Tibial nerve (tissue), 4 donors: ENCODE results near the gene OR12D2. TPM values are rescaled to one million over a fixed set of nuclear protein-coding genes. Genes with fewer than 3 reads are reported as not detected.
"Not testable (repeated sequence)": the region's sequence is repeated elsewhere in the genome, so short reads cannot be mapped to it uniquely, and the experiment has no call there.

ENCODE experiments used
- DNase-seq, 2 donors: peaks; one replicate each; pipeline ENCODE4 v3.0.0-alpha.2; 2019; ENCODE audit warnings: low spot score in 2 of 2
- H3K27ac ChIP-seq, 4 donors: fragments of 200-600 bp; sonication (generic) in 3 of 4; one replicate each; pipeline ENCODE4 v1.5.1; 2017 to 2019; ENCODE audit warnings: mild to moderate bottlenecking in 1 of 4
- H3K27me3 ChIP-seq, 2 donors: fragments of 200-600 bp; sonication (generic) in 1 of 2; one replicate each; pipeline versions ENCODE4 v1.5.1 to v1.6.0; 2017 to 2019
- H3K36me3 ChIP-seq, 3 donors: fragments of 200-600 bp; sonication (generic); one replicate each; pipeline ENCODE4 v1.5.1; 2018 to 2019
- H3K4me1 ChIP-seq, 4 donors: fragments of 200-600 bp; sonication (generic) in 3 of 4; one replicate each; pipeline ENCODE4 v1.5.1; 2017 to 2019
- H3K4me3 ChIP-seq, 4 donors: fragments of 200-600 bp; sonication (generic) in 3 of 4; one replicate each; pipeline ENCODE4 v1.5.1; 2017 to 2019; ENCODE audit warnings: mild to moderate bottlenecking in 1 of 4, moderate library complexity in 1 of 4
- H3K9me3 ChIP-seq, 4 donors: fragments of 200-600 bp; sonication (generic) in 3 of 4; one replicate each; pipeline ENCODE4 v1.5.1; 2017 to 2019
- EP300 ChIP-seq, 2 donors: sonication (generic); formaldehyde crosslinking; IDR thresholded peaks; one replicate each; pipeline ENCODE4 v1.6.1; 2017; ENCODE audit warnings: antibody characterized with exemption in 2 of 2, mild to moderate bottlenecking in 1 of 2
- POLR2A ChIP-seq, 2 donors: fragments of 450-650 bp; IDR thresholded peaks; one replicate each; pipeline ENCODE4 v1.6.1; 2017; ENCODE audit warnings: antibody characterized with exemption in 2 of 2, mild to moderate bottlenecking in 2 of 2, moderate library complexity in 2 of 2
- WGBS, 2 donors: methylation state at CpG; one replicate each; pipeline ENCODE4 v1.1.5; 2018; 5-methylcytosine and 5-hydroxymethylcytosine counted together
- total RNA-seq, 4 donors: library from RNA; depleted of rRNA; stranded (reverse); fragments of >200 nt; gene quantifications; one replicate each; pipeline ENCODE4 v1.1.0, GENCODE V29; 2016
- TF ChIP-seq, protein P1 (sequence below), 5 experiments: fragments of 200-600 bp in 3 of 5; fragments of 450-650 bp in 2 of 5; sonication (generic) in 3 of 5; IDR thresholded peaks; one replicate each; pipeline ENCODE4 v1.5.1; 2016 to 2019; ENCODE audit warnings: antibody characterized with exemption in 5 of 5, mild to moderate bottlenecking in 3 of 5, moderate library complexity in 2 of 5

OR12D2 gene
- total RNA-seq, 4 donors from 2014 or later: not detected

DNA sequence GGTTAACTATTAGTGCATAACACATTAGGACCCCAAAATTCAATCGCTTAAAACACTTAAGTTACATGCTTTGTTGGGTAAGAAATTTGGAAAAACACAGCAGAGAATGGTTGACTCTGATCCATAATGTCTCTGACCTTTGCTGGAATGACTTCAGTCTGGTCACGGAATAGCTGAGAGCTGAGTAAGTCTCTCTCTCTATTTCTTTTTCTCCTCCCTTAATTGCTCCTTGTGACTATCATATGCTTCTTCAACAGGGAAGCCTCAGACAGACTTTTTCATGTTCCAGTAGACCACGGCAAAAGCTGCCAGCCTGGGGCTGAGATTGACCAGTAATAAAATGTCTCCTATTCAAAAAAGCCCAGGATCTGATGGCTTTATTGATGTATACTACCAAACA, 24.1 kb downstream of the OR12D2 start:
- H3K4me1 ChIP-seq: no peaks in the 10 kb centered on the region
- no peak for TF ChIP-seq POLR2A (IDR thresholded peaks at IDR 0.05)

DNA sequence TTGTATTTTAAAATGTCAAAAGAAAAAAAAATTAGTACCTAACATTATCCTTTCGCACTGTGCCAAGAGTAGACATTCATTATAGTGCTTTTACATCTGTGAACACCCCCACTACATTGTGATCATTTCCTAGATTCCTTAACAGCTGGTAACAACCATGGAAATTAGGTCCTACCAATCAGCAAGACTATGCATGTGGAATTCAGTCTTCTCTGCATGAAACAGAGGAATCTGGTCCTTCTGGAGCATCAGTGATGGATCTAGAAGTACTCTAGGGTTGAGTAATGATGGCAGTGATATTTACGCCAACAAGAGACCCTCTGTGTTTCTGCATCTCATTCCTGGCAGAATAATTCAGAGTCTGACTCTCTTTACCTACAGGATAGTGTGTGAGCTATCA, 28.7 kb downstream of the OR12D2 start:
- no peak for DNase-seq
- no peaks in the 10 kb centered on the region for H3K36me3 ChIP-seq
- TF ChIP-seq POLR2A (IDR thresholded peaks at IDR 0.05): no peak
- no peak for TF ChIP-seq EP300 (IDR thresholded peaks at IDR 0.05)
- TF ChIP-seq, protein P1, sequence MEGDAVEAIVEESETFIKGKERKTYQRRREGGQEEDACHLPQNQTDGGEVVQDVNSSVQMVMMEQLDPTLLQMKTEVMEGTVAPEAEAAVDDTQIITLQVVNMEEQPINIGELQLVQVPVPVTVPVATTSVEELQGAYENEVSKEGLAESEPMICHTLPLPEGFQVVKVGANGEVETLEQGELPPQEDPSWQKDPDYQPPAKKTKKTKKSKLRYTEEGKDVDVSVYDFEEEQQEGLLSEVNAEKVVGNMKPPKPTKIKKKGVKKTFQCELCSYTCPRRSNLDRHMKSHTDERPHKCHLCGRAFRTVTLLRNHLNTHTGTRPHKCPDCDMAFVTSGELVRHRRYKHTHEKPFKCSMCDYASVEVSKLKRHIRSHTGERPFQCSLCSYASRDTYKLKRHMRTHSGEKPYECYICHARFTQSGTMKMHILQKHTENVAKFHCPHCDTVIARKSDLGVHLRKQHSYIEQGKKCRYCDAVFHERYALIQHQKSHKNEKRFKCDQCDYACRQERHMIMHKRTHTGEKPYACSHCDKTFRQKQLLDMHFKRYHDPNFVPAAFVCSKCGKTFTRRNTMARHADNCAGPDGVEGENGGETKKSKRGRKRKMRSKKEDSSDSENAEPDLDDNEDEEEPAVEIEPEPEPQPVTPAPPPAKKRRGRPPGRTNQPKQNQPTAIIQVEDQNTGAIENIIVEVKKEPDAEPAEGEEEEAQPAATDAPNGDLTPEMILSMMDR (IDR thresholded peaks at IDR 0.05): no peak
- H3K9me3 ChIP-seq: no peaks in the 10 kb centered on the region
- no peaks in the 10 kb centered on the region for H3K4me1 ChIP-seq
- H3K27me3 ChIP-seq: no peaks in the 10 kb centered on the region
- 86 to 98% methylated on average over 2 of the region's 2 CpGs for WGBS, 2 donors
- H3K4me3 ChIP-seq: no peak overlapping the region
- H3K27ac ChIP-seq: no peak overlapping the region

More for the DNA sequence above, 24.1 kb downstream of the OR12D2 start:
- H3K4me3 ChIP-seq: no peak overlapping the region
- H3K9me3 ChIP-seq: no peaks in the 10 kb centered on the region
- H3K36me3 ChIP-seq: no peaks in the 10 kb centered on the region
- H3K27me3 ChIP-seq: no peaks in the 10 kb centered on the region
- WGBS, 2 donors: 46 to 50% methylated on average over 3 of the region's 3 CpGs
- H3K27ac ChIP-seq: no peak overlapping the region
- no peak for DNase-seq

DNA sequence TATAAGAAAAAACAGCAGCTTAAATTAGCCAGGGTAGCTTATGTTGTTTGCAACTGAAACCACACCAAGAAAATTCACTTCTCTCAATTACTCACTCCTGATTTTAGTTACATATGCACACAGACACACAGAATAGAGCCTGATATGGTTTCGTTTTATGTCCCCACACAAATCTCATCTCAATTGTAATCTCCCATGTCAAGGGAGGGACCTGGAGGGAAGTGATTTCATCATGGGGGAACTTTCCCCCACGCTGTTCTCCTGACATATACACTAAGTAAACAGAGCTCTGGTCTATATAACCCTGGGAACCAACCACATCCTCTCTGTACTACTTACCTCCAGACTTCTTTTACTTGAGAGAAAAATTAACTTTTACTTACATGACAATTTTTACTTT, 29.1 kb downstream of the OR12D2 start:
- no peaks in the 10 kb centered on the region for H3K9me3 ChIP-seq
- TF ChIP-seq EP300 (IDR thresholded peaks at IDR 0.05) (no peak), POLR2A (IDR thresholded peaks at IDR 0.05) (no peak)
- TF ChIP-seq, protein P1 (IDR thresholded peaks at IDR 0.05): no peak
- DNase-seq: no peak
- H3K27me3 ChIP-seq: no peaks in the 10 kb centered on the region
- 31 to 49% methylated on average over 2 of the region's 2 CpGs for WGBS, 2 donors
- no peak overlapping the region for H3K4me3 ChIP-seq
- H3K36me3 ChIP-seq: no peaks in the 10 kb centered on the region
- H3K4me1 ChIP-seq: no peaks in the 10 kb centered on the region
- no peak overlapping the region for H3K27ac ChIP-seq

DNA sequence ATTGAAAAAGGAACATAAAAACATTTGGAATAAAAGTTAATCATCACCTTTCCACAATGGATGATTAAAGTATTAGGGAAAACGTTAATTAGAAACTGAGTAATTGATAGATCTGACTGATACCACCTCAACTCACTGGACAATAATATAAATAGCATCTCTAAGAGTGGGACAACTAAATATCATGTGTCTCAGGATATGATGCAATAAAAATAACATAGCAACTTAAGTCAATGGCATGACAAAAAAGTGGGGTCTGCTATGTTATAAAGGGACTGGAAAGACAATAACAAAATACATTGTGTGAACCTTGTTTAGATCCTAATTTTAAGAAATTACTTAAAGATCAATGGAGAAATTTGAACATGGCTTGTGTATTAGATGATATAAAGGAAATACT, 29.6 kb downstream of the OR12D2 start:
- TF ChIP-seq POLR2A (IDR thresholded peaks at IDR 0.05): no peak
- TF ChIP-seq, protein P1 (IDR thresholded peaks at IDR 0.05): no peak
- Histone ChIP-seq H3K4me1 (no peaks in the 10 kb centered on the region), H3K27me3 (no peaks in the 10 kb centered on the region), H3K36me3 (no peaks in the 10 kb centered on the region), H3K9me3 (no peaks in the 10 kb centered on the region), H3K27ac (no peak overlapping the region), H3K4me3 (no peak overlapping the region)
- DNase-seq: no peak
- 51 to 53% methylated on average over 1 of the region's 1 CpG for WGBS, 2 donors

DNA sequence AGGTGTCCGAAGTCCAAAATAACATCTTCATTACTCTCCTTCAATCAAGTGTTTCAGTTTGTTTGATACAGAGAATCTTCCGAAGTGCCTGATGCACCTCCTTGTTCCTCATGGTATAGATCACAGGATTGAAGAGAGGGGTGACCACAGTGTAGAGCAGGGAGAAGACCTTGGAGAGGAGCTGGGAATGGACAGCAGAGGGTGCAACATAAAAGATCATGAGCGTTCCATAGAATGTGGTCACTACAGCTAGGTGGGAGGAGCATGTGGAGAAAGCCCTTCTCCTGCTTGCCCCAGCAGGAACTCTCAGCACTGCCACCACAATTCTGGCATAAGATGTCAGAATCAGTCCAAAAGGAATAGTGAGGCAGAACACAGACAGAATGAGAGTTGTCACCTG, 31.2 kb downstream of the OR12D2 start:
- H3K27ac ChIP-seq: no peak overlapping the region
- WGBS, 2 donors: 76 to 83% methylated on average over 3 of the region's 3 CpGs
- no peaks in the 10 kb centered on the region for H3K9me3 ChIP-seq
- H3K36me3 ChIP-seq: no peaks in the 10 kb centered on the region
- H3K4me1 ChIP-seq: no peaks in the 10 kb centered on the region
- H3K27me3 ChIP-seq: no peaks in the 10 kb centered on the region
- DNase-seq: no peak
- TF ChIP-seq EP300 (IDR thresholded peaks at IDR 0.05) (no peak), POLR2A (IDR thresholded peaks at IDR 0.05) (no peak)
- TF ChIP-seq, protein P1 (IDR thresholded peaks at IDR 0.05): no peak
- H3K4me3 ChIP-seq: no peak overlapping the region

DNA sequence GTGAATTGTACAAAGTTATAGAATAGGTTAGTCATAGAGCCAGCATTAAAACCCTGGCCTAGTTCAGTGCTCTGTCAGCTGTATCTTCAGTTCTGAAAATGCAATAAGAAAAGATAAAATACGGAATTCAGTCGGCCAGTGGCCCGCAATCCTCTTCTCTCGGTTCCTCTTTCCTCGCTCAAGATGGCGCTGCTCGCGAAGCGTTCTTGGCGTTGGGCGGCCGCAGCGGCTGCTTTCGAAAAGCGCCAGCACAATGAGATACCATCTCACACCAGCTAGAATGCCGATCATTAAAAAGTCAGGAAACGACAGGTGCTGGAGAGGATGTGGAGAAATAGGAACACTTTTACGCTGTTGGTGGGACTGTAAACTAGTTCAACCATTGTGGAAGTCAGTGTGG, 41.3 kb downstream of the OR12D2 start:
- 67 to 81% methylated on average over 18 of the region's 18 CpGs for WGBS, 2 donors
- DNase-seq, H3K4me3 ChIP-seq, H3K9me3 ChIP-seq, H3K4me1 ChIP-seq, H3K27me3 ChIP-seq, H3K27ac ChIP-seq, H3K36me3 ChIP-seq: not testable (repeated sequence)
